Upper lobe of left lung (tissue), 4 donors: Measurements from ENCODE around the gene SELL.

Experiments used
- EP300 ChIP-seq, 4 donors: sonication (generic); formaldehyde crosslinking; IDR thresholded peaks; one replicate each; pipeline ENCODE4 v1.5.1; 2017; ENCODE audit warnings: antibody characterized with exemption in 4 of 4, control low read depth in 2 of 4
- POLR2A ChIP-seq, 4 donors: fragments of 450-650 bp; IDR thresholded peaks; one replicate each; pipeline ENCODE4 v1.5.1; 2016 to 2017; ENCODE audit warnings: antibody characterized with exemption in 4 of 4, mild to moderate bottlenecking in 2 of 4
- POLR2AphosphoS5 ChIP-seq, 2 donors: sonication (generic); formaldehyde crosslinking; IDR thresholded peaks; one replicate each; pipeline ENCODE4 v1.5.1; 2017; ENCODE audit warnings: antibody characterized with exemption in 2 of 2
- TF ChIP-seq, protein P1 (sequence below), 6 experiments: fragments of 450-650 bp in 4 of 6; fragments of 200-600 bp in 2 of 6; sonication (generic) in 2 of 6; IDR thresholded peaks; one replicate each; pipeline ENCODE4 v1.5.1; 2016 to 2019; ENCODE audit warnings: antibody characterized with exemption in 6 of 6

DNA sequence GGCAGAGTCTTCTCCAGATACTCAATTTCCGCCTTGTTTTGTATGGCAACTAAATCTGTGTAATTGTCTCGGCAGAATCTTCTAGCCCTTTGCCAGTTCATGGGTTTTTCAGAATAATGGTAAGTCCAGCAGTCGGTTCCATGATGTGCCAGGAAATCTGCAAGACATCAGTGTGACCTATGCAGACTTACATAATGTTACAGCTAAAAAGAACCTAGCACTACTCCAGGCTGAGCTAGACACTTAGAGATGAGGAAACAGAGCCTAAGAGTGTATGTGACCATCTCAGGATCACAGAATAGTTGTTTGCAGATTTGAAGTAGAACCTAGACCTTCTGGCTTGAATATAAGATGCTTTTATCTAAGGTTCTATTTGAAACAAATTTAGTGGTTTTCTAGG is 2.8 kb downstream of the SELL start:
- TF ChIP-seq, protein P1, sequence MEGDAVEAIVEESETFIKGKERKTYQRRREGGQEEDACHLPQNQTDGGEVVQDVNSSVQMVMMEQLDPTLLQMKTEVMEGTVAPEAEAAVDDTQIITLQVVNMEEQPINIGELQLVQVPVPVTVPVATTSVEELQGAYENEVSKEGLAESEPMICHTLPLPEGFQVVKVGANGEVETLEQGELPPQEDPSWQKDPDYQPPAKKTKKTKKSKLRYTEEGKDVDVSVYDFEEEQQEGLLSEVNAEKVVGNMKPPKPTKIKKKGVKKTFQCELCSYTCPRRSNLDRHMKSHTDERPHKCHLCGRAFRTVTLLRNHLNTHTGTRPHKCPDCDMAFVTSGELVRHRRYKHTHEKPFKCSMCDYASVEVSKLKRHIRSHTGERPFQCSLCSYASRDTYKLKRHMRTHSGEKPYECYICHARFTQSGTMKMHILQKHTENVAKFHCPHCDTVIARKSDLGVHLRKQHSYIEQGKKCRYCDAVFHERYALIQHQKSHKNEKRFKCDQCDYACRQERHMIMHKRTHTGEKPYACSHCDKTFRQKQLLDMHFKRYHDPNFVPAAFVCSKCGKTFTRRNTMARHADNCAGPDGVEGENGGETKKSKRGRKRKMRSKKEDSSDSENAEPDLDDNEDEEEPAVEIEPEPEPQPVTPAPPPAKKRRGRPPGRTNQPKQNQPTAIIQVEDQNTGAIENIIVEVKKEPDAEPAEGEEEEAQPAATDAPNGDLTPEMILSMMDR (IDR thresholded peaks at IDR 0.05), result no peak
- TF ChIP-seq POLR2A (IDR thresholded peaks at IDR 0.05) (no peak), EP300 (IDR thresholded peaks at IDR 0.05) (no peak), POLR2AphosphoS5 (IDR thresholded peaks at IDR 0.05) (no peak)
